22Rv1 (cell line): Measurements from ENCODE around the gene MAPK1.

Source experiments
- H3K27ac ChIP-seq: fragments of 450-650 bp; 2 replicates; pipeline ENCODE4 v1.5.1; 2017
- CTCF ChIP-seq: fragments of 450-650 bp; IDR thresholded peaks from 2 replicates; pipeline ENCODE4 v1.5.1; 2017; ENCODE audit warnings: mild to moderate bottlenecking
- ZFX ChIP-seq: fragments of 450-650 bp; IDR thresholded peaks from 2 replicates; pipeline ENCODE4 v1.6.1; 2017; ENCODE audit warnings: antibody characterized with exemption, borderline replicate concordance

MAPK1 gene

GRCh38 chr22:21768435-21768834, 99.0 kb downstream of the MAPK1 start:
- no peak for TF ChIP-seq ZFX
- no peak for TF ChIP-seq CTCF
- H3K27ac ChIP-seq = no peak overlapping the region

- no peak overlapping the region for H3K27ac ChIP-seq
- no peak for TF ChIP-seq ZFX
- no peak for TF ChIP-seq CTCF
Measured at GRCh38 chr22:21766691-21767462, 100.6 kb downstream of the MAPK1 start.

DNA sequence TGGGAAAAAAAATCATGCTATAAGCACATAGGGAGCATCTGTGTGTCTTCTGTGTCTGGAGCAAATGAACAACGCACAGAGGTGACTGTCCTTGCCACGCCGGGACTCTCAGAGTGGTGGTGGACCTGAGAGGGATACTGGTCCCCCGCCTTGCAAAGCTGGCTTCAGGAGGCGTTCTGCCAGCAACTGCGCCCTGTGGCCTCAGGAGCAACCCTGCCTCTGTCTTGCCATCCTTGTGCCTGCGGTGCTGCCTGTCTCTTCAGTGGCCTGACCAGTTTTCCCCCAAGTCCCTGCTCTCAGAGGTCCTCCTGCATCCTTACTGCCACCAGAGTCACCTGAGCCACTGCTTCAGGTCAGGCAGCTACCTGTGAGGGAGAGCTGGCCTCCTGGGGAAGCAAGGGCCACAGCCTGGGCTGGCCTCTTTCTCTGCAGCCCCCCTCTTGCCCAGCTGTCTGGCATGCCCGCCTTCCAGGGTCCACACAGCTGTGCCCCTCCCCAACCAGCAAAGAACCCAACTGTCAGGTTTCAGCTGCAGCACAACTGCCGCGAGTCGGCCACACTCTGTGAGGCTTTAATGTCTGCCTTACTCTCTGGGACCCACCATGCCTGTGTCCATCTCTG, 101.4 kb downstream of the MAPK1 start:
- no peak overlapping the region for H3K27ac ChIP-seq
- TF ChIP-seq CTCF (no peak), ZFX (no peak)

GRCh38 chr22:21764038-21764804, 103.2 kb downstream of the MAPK1 start:
- H3K27ac ChIP-seq = no peak overlapping the region
- TF ChIP-seq ZFX (no peak), CTCF (no peak)

GRCh38 chr22:21762712-21763581, 104.5 kb downstream of the MAPK1 start:
- TF ChIP-seq CTCF (no peak), ZFX (no peak)
- no peak overlapping the region for H3K27ac ChIP-seq

GRCh38 chr22:21761994-21762680, 105.3 kb downstream of the MAPK1 start:
- no peak overlapping the region for H3K27ac ChIP-seq
- TF ChIP-seq ZFX (no peak), CTCF (no peak)
